Ovary (tissue), 9 donors: ENCODE data around the gene PGAM5. TPM values are rescaled to one million over a fixed set of nuclear protein-coding genes. Genes with fewer than 3 reads are reported as not detected.
"Not testable (repeated sequence)": the region's sequence is repeated elsewhere in the genome, so short reads cannot be mapped to it uniquely, and the experiment has no call there.

Experiments
- DNase-seq, 5 donors: peaks; one replicate each; pipeline ENCODE4 v3.0.0-alpha.2; 2019 to 2020
- H3K27ac ChIP-seq, 2 donors: fragments of 200-600 bp; one replicate each; pipeline versions ENCODE4 v1.5.1 to v1.8.0; 2019 to 2022
- H3K27me3 ChIP-seq: fragments of 200-600 bp; one replicate; pipeline ENCODE4 v1.8.0; 2022
- H3K36me3 ChIP-seq: fragments of 200-600 bp; sonication (generic); one replicate; pipeline ENCODE4 v1.5.1; 2019
- H3K4me1 ChIP-seq: one replicate; pipeline ENCODE4 v1.8.1; 2013; ENCODE audit warnings: mild to moderate bottlenecking, moderate library complexity; ENCODE audit not compliant: insufficient read depth
- H3K4me3 ChIP-seq: fragments of 200-600 bp; sonication (generic); one replicate; pipeline ENCODE4 v1.5.1; 2017
- H3K9me3 ChIP-seq, 2 donors: fragments of 200-600 bp in 1 of 2; sonication (generic) in 1 of 2; one replicate each; pipeline versions ENCODE4 v1.5.1 to v1.8.1; 2013 to 2019; ENCODE audit warnings: mild to moderate bottlenecking in 1 of 2, moderate library complexity in 1 of 2
- EP300 ChIP-seq: sonication (generic); formaldehyde crosslinking; IDR thresholded peaks from one replicate; pipeline ENCODE4 v1.6.1; 2017; ENCODE audit warnings: antibody characterized with exemption
- POLR2A ChIP-seq: fragments of 450-650 bp; IDR thresholded peaks from one replicate; pipeline ENCODE4 v1.6.1; 2017; ENCODE audit warnings: antibody characterized with exemption, mild to moderate bottlenecking, moderate library complexity
- WGBS, 3 donors: extraction: QIAGEN DNeasy Blood & Tissue Kit in 1 of 3; methylation state at CpG; one replicate each; pipeline versions ENCODE4 v1.1.5 to v1.1.7; 2013 to 2017; 5-methylcytosine and 5-hydroxymethylcytosine counted together
- intact Hi-C, 4 donors: fragments of 100-400 bp; cut with DNase I; formaldehyde crosslinking; loops; one replicate each; pipeline versions ENCODE4 v1.11.0 to v1.15.1; 2022 to 2023
- polyA plus RNA-seq, 2 donors: library from polyadenylated mRNA; stranded (reverse); fragments of 200-250 nt in 1 of 2; fragments of 350-450 nt in 1 of 2; fragmentation: Illumina TruSeq in 1 of 2; extraction: RNeasy Lipid Tissue Mini Kit (QIAGEN cat#74804) in 1 of 2; gene quantifications; one replicate each; pipeline ENCODE4 v1.2.3, GENCODE V29; 2013 to 2014
- total RNA-seq, 7 donors: library from RNA; depleted of rRNA in 2 of 7; stranded (reverse); fragments of >200 nt in 2 of 7; fragmentation: NEBNext Ultra II Directional in 3 of 7; extraction: Animal tissue kit (Norgen Biotek cat#: 25700) in 3 of 7; gene quantifications; one replicate each; pipeline versions ENCODE4 v1.1.0 to v1.2.4, GENCODE V29; 2016 to 2023
- TF ChIP-seq, protein P1 (sequence below), 3 donors: fragments of 450-650 bp in 2 of 3; fragments of 200-600 bp in 1 of 3; IDR thresholded peaks; one replicate each; pipeline versions ENCODE4 v1.5.1 to v1.8.0; 2016 to 2022; ENCODE audit warnings: antibody characterized with exemption in 3 of 3, mild to moderate bottlenecking in 1 of 3
- donor health status: DM: no; HTN: no; CAD: no; lungs with moderate emphysema.
- donor health status: DM: no; HTN: no; CAD: no.
- donor health status: Bipolar disorder and iron deficiency.
- donor health status: DM: yes; HTN: yes; CAD: no.
- donor health status: DM: no; HTN: no; CAD: no.
- donor health status: DM: yes; HTN: yes; CAD: no.

PGAM5 gene
- total and polyA plus RNA-seq, 9 donors, result 8.0 to 33.9 (median 18.9) TPM

DNA sequence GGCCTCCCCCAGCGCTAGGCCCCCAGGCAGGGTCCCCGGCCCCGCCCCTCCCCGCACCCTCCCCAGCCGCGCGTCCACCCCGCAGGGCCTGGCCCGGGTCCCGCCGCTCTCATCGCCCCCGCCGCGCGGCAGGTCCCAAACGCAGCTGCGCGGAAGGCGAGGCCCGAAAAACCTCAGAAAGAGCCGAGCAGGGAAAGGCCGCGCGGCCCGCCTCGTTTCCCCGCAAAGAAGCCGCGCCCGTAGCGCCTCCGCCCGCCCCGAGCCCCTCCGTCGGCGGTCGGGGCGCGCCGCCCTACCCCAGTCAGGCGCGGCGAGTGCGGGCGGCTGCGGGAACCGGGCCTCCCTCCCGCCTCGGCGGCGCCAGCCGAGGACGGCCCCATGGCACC is 23.8 kb upstream of the PGAM5 start:
- TF ChIP-seq EP300 (no peak), POLR2A (no peak)
- TF ChIP-seq, protein P1, sequence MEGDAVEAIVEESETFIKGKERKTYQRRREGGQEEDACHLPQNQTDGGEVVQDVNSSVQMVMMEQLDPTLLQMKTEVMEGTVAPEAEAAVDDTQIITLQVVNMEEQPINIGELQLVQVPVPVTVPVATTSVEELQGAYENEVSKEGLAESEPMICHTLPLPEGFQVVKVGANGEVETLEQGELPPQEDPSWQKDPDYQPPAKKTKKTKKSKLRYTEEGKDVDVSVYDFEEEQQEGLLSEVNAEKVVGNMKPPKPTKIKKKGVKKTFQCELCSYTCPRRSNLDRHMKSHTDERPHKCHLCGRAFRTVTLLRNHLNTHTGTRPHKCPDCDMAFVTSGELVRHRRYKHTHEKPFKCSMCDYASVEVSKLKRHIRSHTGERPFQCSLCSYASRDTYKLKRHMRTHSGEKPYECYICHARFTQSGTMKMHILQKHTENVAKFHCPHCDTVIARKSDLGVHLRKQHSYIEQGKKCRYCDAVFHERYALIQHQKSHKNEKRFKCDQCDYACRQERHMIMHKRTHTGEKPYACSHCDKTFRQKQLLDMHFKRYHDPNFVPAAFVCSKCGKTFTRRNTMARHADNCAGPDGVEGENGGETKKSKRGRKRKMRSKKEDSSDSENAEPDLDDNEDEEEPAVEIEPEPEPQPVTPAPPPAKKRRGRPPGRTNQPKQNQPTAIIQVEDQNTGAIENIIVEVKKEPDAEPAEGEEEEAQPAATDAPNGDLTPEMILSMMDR (IDR thresholded peaks at IDR 0.05), result no peak
- H3K4me1 ChIP-seq, result peaks cover 12% of the 10 kb centered on the region
- WGBS, 3 donors, result 0 to 1% (median 0%) methylated on average over 2 to 55 of the region's 55 CpGs
- no peaks in the 10 kb centered on the region for H3K9me3 ChIP-seq
- intact Hi-C loops, result no loop called here
- H3K27me3 ChIP-seq, result no peaks in the 10 kb centered on the region
- peak overlapping the region; percentile 81 for H3K4me3 ChIP-seq
- DNase-seq, result peak in 2 of 5 donors; percentile 20 to 44
- no peaks in the 10 kb centered on the region for H3K36me3 ChIP-seq
- H3K27ac ChIP-seq, result peak overlapping the region; percentile 51 to 53

DNA sequence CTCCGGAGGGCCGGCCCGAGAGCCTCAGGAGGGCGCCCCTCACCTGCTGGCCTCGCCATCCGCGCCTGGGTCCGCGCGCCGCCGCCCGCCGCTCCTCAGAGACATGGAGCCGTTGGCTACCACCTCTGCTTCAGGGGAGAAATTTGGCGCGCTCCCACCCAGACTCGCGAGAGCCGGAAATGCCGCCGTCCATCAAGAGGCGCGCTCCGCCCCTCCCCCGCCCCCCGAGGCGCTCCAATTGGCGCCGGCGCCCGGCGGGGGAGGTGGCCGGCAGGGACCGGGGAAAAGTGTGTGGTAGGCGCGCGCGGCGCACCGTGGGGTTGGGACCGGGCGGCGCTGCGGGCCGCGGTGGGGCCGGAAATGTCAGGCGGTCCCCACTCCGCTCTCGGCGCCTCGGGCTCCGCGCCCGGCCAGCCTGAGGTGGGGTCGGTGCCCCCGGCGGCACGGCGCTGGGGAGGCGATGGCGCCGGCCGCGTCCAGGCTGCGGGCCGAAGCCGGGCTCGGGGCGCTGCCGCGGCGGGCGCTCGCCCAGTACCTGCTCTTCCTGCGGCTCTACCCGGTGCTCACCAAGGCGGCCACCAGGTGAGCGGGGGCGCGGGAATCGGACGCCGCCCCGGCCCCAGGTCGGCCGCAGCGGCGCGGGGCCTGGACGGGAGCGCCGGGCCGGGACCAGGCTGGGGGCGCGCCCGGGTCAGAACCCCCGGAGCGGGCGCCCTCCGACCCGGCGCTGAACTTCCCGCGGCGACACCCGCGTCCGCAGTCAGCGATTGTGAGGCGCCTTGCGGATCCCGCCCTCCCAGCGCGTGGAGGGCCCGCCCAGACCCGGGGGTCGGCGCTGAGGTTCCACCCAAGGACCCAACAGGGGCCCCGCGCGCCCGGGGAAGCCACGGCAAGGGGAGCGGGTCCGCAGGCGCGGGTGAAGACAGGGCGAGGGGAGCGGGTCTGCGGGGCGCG is 23.2 kb upstream of the PGAM5 start, which contains the start of the genes POLE and PXMP2:
Gene POLE (minus strand): TSS at position 132 of the 954 bp plus-strand sequence. CDS start 27 bp downstream, at position 105.
Gene PXMP2 (plus strand): TSS at position 377 of the 954 bp plus-strand sequence. CDS start 84 bp downstream, at position 461.
- Histone ChIP-seq H3K4me3 (peak within 1 kb of the TSS; percentile 81), H3K9me3 (no peaks in the 10 kb centered on the region), H3K27ac (peak within 1 kb of the TSS; percentile 53 to 57), H3K4me1 (peaks cover 12% of the 10 kb centered on the region), H3K36me3 (no peaks in the 10 kb centered on the region), H3K27me3 (no peaks in the 10 kb centered on the region)
- TF ChIP-seq, protein P1 (IDR thresholded peaks at IDR 0.05), result peak in 2 of 3 donors; percentile 12 to 36
- TF ChIP-seq POLR2A (peak; percentile 18), EP300 (no peak)
- intact Hi-C loops, result no loop called here
- DNase-seq, result peak; percentile 96 to 99 (median 98)
- WGBS, 3 donors, result 0 to 1% (median 1%) methylated on average over 74 to 134 of the region's 134 CpGs

DNA sequence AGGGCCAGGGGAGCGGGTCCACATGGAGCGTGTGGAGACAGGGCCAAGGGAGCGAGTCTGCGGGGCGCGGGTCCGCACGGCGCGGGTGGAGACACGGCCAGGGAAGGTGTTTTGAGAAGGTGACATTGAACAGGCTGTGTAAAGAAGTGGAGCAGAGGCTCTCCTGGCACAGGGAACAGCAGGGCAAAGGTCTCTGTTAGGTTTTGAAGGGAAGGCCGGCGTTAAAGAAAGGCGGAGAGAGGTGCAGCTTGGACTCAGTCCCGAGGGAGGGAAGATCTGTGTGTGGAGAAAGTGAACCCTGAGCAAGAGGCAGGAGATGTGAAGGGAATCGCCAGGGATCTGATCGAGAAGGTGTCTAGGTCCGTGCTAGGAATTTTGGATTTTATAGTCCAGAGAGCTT is 21.4 kb upstream of the PGAM5 start:
- H3K36me3 ChIP-seq, result no peaks in the 10 kb centered on the region
- TF ChIP-seq POLR2A (no peak), EP300 (no peak)
- TF ChIP-seq, protein P1 (IDR thresholded peaks at IDR 0.05), result no peak
- no peak overlapping the region for H3K4me3 ChIP-seq
- 44 to 78% (median 53%) methylated on average over 18 of the region's 18 CpGs for WGBS, 3 donors
- no peak overlapping the region for H3K27ac ChIP-seq
- no peak for DNase-seq
- intact Hi-C loops, result no loop called here
- peaks cover 12% of the 10 kb centered on the region for H3K4me1 ChIP-seq
- no peaks in the 10 kb centered on the region for H3K27me3 ChIP-seq
- no peaks in the 10 kb centered on the region for H3K9me3 ChIP-seq

DNA sequence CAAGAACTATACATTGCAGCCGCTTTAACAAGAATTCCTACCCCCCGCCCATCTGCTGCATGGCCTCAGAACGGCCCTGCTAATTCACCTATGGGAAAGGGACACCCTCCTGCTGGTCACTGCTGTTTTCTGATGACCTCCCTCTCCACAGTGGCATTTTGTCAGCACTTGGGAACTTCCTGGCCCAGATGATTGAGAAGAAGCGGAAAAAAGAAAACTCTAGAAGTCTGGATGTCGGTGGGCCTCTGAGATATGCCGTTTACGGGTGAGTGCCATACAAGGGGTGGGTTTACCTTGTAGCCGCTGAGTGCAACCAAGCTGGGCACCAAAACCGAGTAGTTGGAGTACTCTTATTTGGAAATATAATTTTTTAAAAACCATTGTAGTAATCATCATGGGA is 20.5 kb upstream of the PGAM5 start:
- no peak for DNase-seq
- H3K27me3 ChIP-seq, result no peaks in the 10 kb centered on the region
- no peak overlapping the region for H3K4me3 ChIP-seq
- TF ChIP-seq EP300, result no peak
- TF ChIP-seq, protein P1 (IDR thresholded peaks at IDR 0.05), result no peak
- no peak for TF ChIP-seq POLR2A
- H3K4me1 ChIP-seq, result peaks cover 12% of the 10 kb centered on the region
- intact Hi-C loops, result no loop called here
- 94 to 97% (median 94%) methylated on average over 9 of the region's 9 CpGs for WGBS, 3 donors
- H3K36me3 ChIP-seq, result no peaks in the 10 kb centered on the region
- no peak overlapping the region for H3K27ac ChIP-seq
- H3K9me3 ChIP-seq, result no peaks in the 10 kb centered on the region

DNA sequence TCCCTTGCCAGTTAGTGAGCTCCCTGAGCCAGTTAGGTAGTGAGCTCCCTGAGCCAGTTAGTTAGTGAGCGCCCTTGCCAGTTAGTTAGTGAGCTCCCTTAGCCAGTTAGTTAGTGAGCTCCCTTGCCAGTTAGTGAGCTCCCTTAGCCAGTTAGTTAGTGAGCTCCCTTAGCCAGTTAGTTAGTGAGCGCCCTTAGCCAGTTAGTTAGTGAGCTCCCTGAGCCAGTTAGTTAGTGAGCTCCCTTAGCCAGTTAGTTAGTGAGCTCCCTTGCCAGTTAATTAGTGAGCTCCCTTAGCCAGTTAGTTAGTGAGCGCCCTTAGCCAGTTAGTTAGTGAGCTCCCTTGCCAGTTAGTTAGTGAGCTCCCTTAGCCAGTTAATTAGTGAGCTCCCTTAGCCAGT is 18.6 kb upstream of the PGAM5 start:
- intact Hi-C loops, H3K36me3 ChIP-seq, DNase-seq, H3K27me3 ChIP-seq, H3K4me3 ChIP-seq, H3K27ac ChIP-seq, H3K9me3 ChIP-seq, H3K4me1 ChIP-seq: not testable (repeated sequence)
- WGBS, 3 donors, result 63 to 98% (median 97%) methylated on average over 3 of the region's 3 CpGs

DNA sequence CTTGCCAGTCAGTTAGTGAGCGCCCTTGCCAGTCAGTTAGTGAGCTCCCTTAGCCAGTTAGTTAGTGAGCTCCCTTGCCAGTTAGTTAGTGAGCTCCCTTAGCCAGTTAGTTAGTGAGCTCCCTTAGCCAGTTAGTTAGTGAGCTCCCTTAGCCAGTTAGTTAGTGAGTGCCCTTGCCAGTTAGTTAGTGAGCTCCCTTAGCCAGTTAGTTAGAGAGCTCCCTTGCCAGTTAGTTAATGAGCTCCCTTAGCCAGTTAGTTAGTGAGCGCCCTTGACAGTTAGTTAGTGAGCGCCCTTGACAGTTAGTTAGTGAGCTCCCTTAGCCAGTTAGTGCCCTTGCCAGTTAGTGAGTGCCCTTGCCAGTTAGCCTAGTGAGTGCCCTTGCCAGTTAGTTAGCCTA is 15.8 kb upstream of the PGAM5 start:
- H3K9me3 ChIP-seq, intact Hi-C loops, H3K27me3 ChIP-seq, H3K36me3 ChIP-seq, H3K27ac ChIP-seq, H3K4me3 ChIP-seq, DNase-seq, H3K4me1 ChIP-seq: not testable (repeated sequence)
- WGBS, 3 donors, result 96 to 100% (median 97%) methylated on average over 3 of the region's 3 CpGs
